ENCODE results near the gene RPP30. TPM values are rescaled to one million over a fixed set of nuclear protein-coding genes. Genes with fewer than 3 reads are reported as not detected.

RPP30 gene
- total and polyA plus RNA-seq, 2 of the 13 experiments (the other 11 are each of a cell fraction or from before 2014, with no cell fraction given) = 27.1 to 65.0 TPM

- TF ChIP-seq SMARCC2 (IDR thresholded peaks at IDR 0.05) (0 out of 2 replicates have a peak, but pooled peaks have one; percentile 23), GFI1 (CRISPR knock-in tag; IDR thresholded peaks at IDR 0.05; ENCODE audit: borderline replicate concordance) (no peak; the same call in 1 of the 2 replicates), BHLHE40 (IDR thresholded peaks at IDR 0.05; ENCODE audit: low read length) (peak; percentile 63), SP140L (CRISPR knock-in tag; IDR thresholded peaks at IDR 0.05; ENCODE audit: borderline replicate concordance) (no peak), PRPF4 (IDR thresholded peaks at IDR 0.05; ENCODE audit: low read depth, low read length, poor library complexity, severe bottlenecking) (no peak), ZNF207 (IDR thresholded peaks at IDR 0.05; ENCODE audit: borderline replicate concordance) (no peak), ZNF232 (CRISPR knock-in tag; IDR thresholded peaks at IDR 0.05; ENCODE audit: borderline replicate concordance) (no peak), RBM39 (IDR thresholded peaks at IDR 0.05; ENCODE audit: low read depth, low read length, poor library complexity, severe bottlenecking) (no peak), ZFX (CRISPR knock-in tag; IDR thresholded peaks at IDR 0.05; ENCODE audit: low read depth) (peak; percentile 35; the same call in 1 of the 2 replicates), ZBTB46 (CRISPR knock-in tag; IDR thresholded peaks at IDR 0.05; ENCODE audit: borderline replicate concordance) (no peak), ZNF777 (CRISPR knock-in tag; IDR thresholded peaks at IDR 0.05) (no peak), HMGXB4 (CRISPR knock-in tag; IDR thresholded peaks at IDR 0.05; ENCODE audit: borderline replicate concordance in 1 of 2, low read depth in 1 of 2) (0 out of 4 replicates have a peak, but pooled peaks of 1 of the 2 experiments have one; percentile 11), NR3C1 (CRISPR knock-in tag; IDR thresholded peaks at IDR 0.05) (no peak), ZNF10 (CRISPR knock-in tag; IDR thresholded peaks at IDR 0.05; ENCODE audit: borderline replicate concordance, low read depth) (no peak), TCF7L2 (IDR thresholded peaks at IDR 0.05; ENCODE audit: low read depth, low read length) (no peak), ZNF598 (CRISPR knock-in tag; IDR thresholded peaks at IDR 0.05; ENCODE audit: borderline replicate concordance) (no peak)
- TF ChIP-seq, protein P1, sequence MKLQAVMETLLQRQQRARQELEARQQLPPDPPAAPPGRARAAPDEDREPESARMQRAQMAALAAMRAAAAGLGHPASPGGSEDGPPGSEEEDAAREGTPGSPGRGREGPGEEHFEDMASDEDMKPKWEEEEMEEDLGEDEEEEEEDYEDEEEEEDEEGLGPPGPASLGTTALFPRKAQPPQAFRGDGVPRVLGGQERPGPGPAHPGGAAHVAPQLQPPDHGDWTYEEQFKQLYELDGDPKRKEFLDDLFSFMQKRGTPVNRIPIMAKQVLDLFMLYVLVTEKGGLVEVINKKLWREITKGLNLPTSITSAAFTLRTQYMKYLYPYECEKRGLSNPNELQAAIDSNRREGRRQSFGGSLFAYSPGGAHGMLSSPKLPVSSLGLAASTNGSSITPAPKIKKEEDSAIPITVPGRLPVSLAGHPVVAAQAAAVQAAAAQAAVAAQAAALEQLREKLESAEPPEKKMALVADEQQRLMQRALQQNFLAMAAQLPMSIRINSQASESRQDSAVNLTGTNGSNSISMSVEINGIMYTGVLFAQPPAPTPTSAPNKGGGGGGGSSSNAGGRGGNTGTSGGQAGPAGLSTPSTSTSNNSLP (IDR thresholded peaks at IDR 0.05; ENCODE audit: low read depth, low read length) = peak; percentile 71; the same call in 1 of the 2 replicates
- TF ChIP-seq, protein P2, sequence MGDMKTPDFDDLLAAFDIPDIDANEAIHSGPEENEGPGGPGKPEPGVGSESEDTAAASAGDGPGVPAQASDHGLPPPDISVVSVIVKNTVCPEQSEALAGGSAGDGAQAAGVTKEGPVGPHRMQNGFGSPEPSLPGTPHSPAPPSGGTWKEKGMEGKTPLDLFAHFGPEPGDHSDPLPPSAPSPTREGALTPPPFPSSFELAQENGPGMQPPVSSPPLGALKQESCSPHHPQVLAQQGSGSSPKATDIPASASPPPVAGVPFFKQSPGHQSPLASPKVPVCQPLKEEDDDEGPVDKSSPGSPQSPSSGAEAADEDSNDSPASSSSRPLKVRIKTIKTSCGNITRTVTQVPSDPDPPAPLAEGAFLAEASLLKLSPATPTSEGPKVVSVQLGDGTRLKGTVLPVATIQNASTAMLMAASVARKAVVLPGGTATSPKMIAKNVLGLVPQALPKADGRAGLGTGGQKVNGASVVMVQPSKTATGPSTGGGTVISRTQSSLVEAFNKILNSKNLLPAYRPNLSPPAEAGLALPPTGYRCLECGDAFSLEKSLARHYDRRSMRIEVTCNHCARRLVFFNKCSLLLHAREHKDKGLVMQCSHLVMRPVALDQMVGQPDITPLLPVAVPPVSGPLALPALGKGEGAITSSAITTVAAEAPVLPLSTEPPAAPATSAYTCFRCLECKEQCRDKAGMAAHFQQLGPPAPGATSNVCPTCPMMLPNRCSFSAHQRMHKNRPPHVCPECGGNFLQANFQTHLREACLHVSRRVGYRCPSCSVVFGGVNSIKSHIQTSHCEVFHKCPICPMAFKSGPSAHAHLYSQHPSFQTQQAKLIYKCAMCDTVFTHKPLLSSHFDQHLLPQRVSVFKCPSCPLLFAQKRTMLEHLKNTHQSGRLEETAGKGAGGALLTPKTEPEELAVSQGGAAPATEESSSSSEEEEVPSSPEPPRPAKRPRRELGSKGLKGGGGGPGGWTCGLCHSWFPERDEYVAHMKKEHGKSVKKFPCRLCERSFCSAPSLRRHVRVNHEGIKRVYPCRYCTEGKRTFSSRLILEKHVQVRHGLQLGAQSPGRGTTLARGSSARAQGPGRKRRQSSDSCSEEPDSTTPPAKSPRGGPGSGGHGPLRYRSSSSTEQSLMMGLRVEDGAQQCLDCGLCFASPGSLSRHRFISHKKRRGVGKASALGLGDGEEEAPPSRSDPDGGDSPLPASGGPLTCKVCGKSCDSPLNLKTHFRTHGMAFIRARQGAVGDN (CRISPR knock-in tag; IDR thresholded peaks at IDR 0.05) = no peak
These were observed 59.4 kb downstream of the RPP30 start (continued) for GRCh38 chr10:90930971-90931871.

Measured in HepG2 (cell line).